ENCODE measurements around the gene GLO1. TPM values are rescaled to one million over a fixed set of nuclear protein-coding genes. Genes with fewer than 3 reads are reported as not detected.

Gene GLO1
- total and polyA plus RNA-seq, 2 experiments from 2014 or later: 122 to 219 TPM

- DNase-seq (ENCODE audit: low read depth in 1 of 2, low spot score in 1 of 2): no peak
- no peaks in the 10 kb centered on the region for H3K27me3 ChIP-seq
- no peaks in the 10 kb centered on the region for H3K4me1 ChIP-seq (ENCODE audit: low read depth)
- H3K36me3 ChIP-seq: peaks cover 39% of the 10 kb centered on the region
- H3K9me3 ChIP-seq (ENCODE audit: low read depth): no peaks in the 10 kb centered on the region
- H3K4me3 ChIP-seq: no peak overlapping the region
- no peak overlapping the region for H3K27ac ChIP-seq
- TF ChIP-seq, protein P1, sequence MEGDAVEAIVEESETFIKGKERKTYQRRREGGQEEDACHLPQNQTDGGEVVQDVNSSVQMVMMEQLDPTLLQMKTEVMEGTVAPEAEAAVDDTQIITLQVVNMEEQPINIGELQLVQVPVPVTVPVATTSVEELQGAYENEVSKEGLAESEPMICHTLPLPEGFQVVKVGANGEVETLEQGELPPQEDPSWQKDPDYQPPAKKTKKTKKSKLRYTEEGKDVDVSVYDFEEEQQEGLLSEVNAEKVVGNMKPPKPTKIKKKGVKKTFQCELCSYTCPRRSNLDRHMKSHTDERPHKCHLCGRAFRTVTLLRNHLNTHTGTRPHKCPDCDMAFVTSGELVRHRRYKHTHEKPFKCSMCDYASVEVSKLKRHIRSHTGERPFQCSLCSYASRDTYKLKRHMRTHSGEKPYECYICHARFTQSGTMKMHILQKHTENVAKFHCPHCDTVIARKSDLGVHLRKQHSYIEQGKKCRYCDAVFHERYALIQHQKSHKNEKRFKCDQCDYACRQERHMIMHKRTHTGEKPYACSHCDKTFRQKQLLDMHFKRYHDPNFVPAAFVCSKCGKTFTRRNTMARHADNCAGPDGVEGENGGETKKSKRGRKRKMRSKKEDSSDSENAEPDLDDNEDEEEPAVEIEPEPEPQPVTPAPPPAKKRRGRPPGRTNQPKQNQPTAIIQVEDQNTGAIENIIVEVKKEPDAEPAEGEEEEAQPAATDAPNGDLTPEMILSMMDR (IDR thresholded peaks at IDR 0.05; ENCODE audit: low read depth, low read length): no peak
Observed at GRCh38 chr6:38678178-38678760, 24.7 kb downstream of the GLO1 start.

- H3K27me3 ChIP-seq: no peaks in the 10 kb centered on the region
- no peaks in the 10 kb centered on the region for H3K4me1 ChIP-seq (ENCODE audit: low read depth)
- TF ChIP-seq, protein P1 (IDR thresholded peaks at IDR 0.05; ENCODE audit: low read depth, low read length): no peak
- H3K36me3 ChIP-seq: peaks cover 28% of the 10 kb centered on the region
- DNase-seq (ENCODE audit: low read depth in 1 of 2, low spot score in 1 of 2): no peak
- H3K4me3 ChIP-seq: no peak overlapping the region
- H3K9me3 ChIP-seq (ENCODE audit: low read depth): no peaks in the 10 kb centered on the region
- peak overlapping the region; percentile 53 for H3K27ac ChIP-seq
Observed at GRCh38 chr6:38676974-38677544, 25.9 kb downstream of the GLO1 start.

DNA sequence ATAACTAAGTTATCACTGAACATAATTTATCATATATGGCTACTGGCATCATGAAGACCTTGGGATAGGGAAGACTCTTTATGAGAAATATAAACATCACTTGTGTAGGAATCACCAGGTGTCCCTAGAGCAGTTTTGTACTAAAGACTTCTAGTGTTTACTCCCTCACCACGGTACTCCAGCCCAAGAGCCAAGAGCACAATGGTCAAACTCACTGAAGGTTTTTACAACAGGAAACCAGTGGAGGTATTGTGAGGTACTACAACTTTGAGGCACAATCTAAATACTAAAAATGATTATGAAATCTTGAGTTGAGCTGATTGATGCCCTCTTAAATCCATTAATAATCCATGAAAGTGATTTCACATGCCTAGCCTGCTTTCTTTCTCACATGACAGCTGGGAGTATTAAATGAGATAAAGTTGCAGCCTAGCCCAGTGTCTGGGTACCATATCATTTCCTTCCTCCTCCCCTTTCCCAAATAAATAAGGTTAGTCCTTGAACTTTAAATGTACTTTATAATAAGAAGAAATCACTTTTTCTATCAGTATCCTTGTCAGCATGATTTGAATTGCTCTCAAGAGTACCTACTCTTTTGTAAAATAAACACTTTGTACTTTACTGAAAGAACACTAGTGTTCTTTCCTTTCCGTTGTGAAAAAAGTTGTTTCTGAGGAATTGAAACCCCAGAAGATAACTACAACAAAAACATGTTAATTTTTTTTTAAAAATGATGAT is 26.5 kb downstream of the GLO1 start:
- Histone ChIP-seq H3K27me3 (no peaks in the 10 kb centered on the region), H3K4me1 (ENCODE audit: low read depth) (no peaks in the 10 kb centered on the region), H3K9me3 (ENCODE audit: low read depth) (no peaks in the 10 kb centered on the region), H3K4me3 (no peak overlapping the region), H3K36me3 (peaks cover 22% of the 10 kb centered on the region), H3K27ac (peak overlapping the region; percentile 53)
- TF ChIP-seq, protein P1 (IDR thresholded peaks at IDR 0.05; ENCODE audit: low read depth, low read length): no peak
- DNase-seq (ENCODE audit: low read depth in 1 of 2, low spot score in 1 of 2): no peak

GRCh38 chr6:38673397-38674165 is 29.4 kb downstream of the GLO1 start:
- no peaks in the 10 kb centered on the region for H3K27me3 ChIP-seq
- DNase-seq (ENCODE audit: low read depth in 1 of 2, low spot score in 1 of 2): no peak
- H3K4me3 ChIP-seq: no peak overlapping the region
- H3K27ac ChIP-seq: no peak overlapping the region
- no peaks in the 10 kb centered on the region for H3K4me1 ChIP-seq (ENCODE audit: low read depth)
- H3K9me3 ChIP-seq (ENCODE audit: low read depth): no peaks in the 10 kb centered on the region
- H3K36me3 ChIP-seq: peaks cover 19% of the 10 kb centered on the region
- TF ChIP-seq, protein P1 (IDR thresholded peaks at IDR 0.05; ENCODE audit: low read depth, low read length): no peak

GRCh38 chr6:38671885-38672467 is 31.0 kb downstream of the GLO1 start:
- H3K36me3 ChIP-seq: peaks cover 14% of the 10 kb centered on the region
- no peak overlapping the region for H3K27ac ChIP-seq
- H3K27me3 ChIP-seq: no peaks in the 10 kb centered on the region
- H3K4me1 ChIP-seq (ENCODE audit: low read depth): no peaks in the 10 kb centered on the region
- H3K4me3 ChIP-seq: no peak overlapping the region
- H3K9me3 ChIP-seq (ENCODE audit: low read depth): no peaks in the 10 kb centered on the region
- DNase-seq (ENCODE audit: low read depth in 1 of 2, low spot score in 1 of 2): peak; percentile 68 to 72
- TF ChIP-seq, protein P1 (IDR thresholded peaks at IDR 0.05; ENCODE audit: low read depth, low read length): peak; percentile 72
